Retinal pigment epithelial cell (primary cell): ENCODE measurements around the gene HOXC6.
A peak's percentile ranks its signal among the peaks of the same experiment; 100 is the strongest.

Experiments used
- DNase-seq: peaks from one replicate; pipeline ENCODE4 v3.0.0-alpha.2; 2010; ENCODE audit warnings: low read depth
- H3K4me3 ChIP-seq: 2 replicates; pipeline ENCODE4 v1.5.1; 2011; ENCODE audit warnings: mild to moderate bottlenecking, low read length, control low read depth, moderate library complexity
- TF ChIP-seq, protein P1 (sequence below): conservative IDR thresholded peaks from 2 replicates; pipeline ENCODE4 v1.5.1; 2011; ENCODE audit warnings: low read depth, low read length, control low read depth, inconsistent platforms

HOXC6 gene

DNA sequence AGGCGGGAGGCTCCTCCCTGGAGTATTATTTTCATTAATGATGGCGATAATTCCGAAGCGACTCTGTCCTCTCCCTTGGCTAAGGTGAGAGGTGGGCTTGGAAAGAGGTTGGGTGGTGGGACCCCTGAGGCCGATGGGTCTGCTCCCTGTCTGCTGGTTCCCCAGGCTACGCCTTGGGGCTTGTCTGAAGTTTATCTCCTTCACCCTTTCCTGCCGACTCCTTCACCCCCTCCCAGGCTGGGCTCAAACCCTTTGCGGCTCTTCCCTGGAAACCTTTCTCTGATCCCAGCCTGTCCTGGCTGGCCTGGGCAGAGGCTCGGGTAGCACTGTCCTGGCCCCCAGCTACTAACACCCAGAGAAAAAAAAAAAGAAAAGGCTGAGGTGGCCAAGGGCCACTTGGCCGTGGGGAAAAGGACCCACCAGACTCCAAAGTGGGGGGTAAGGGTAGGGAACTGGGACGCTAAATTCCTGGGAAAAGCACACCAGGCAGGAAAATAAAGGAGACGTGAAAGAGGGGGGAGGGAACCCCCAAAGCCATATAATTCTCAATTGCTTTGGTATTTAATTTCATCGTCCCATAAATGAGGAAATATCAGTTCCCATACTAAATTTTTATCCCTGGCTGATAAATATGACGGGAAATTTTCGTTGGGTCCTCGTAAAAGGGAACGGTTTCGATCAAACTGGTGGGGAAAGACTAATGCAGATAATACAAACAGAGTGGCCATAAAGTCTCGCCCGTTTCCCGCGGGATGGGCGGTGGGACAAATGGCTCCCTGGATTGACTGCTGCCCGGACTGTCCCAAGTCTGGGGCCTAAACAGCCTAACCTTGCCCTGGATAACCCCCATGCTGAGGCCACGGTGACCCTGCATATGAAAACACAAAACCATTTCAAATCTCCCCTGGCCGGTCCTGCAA, 45.3 kb upstream of the HOXC6 start:
- H3K4me3 ChIP-seq = no peak overlapping the region
- TF ChIP-seq, protein P1, sequence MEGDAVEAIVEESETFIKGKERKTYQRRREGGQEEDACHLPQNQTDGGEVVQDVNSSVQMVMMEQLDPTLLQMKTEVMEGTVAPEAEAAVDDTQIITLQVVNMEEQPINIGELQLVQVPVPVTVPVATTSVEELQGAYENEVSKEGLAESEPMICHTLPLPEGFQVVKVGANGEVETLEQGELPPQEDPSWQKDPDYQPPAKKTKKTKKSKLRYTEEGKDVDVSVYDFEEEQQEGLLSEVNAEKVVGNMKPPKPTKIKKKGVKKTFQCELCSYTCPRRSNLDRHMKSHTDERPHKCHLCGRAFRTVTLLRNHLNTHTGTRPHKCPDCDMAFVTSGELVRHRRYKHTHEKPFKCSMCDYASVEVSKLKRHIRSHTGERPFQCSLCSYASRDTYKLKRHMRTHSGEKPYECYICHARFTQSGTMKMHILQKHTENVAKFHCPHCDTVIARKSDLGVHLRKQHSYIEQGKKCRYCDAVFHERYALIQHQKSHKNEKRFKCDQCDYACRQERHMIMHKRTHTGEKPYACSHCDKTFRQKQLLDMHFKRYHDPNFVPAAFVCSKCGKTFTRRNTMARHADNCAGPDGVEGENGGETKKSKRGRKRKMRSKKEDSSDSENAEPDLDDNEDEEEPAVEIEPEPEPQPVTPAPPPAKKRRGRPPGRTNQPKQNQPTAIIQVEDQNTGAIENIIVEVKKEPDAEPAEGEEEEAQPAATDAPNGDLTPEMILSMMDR = no peak
- DNase-seq = no peak

DNA sequence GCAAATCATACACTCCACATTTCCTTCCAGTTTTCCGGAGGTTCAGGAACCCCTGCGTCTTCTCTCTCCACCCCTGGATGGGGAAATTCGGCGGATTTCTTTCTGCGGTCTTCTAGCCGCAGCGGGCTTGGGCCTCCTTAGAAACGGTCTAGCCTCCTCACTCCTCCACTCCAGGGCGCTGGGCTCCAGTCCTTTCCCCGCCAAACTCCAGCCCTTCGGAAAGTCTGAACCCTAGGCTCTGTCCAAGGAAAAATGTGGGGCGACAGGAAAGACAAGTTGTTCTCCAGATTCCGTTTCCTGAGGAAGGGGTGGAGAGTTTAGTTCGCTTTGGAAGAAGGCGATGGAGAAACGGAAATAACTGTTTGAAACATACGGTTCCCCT, 44.7 kb upstream of the HOXC6 start:
- H3K4me3 ChIP-seq = no peak overlapping the region
- no peak for DNase-seq
- TF ChIP-seq, protein P1 = no peak

DNA sequence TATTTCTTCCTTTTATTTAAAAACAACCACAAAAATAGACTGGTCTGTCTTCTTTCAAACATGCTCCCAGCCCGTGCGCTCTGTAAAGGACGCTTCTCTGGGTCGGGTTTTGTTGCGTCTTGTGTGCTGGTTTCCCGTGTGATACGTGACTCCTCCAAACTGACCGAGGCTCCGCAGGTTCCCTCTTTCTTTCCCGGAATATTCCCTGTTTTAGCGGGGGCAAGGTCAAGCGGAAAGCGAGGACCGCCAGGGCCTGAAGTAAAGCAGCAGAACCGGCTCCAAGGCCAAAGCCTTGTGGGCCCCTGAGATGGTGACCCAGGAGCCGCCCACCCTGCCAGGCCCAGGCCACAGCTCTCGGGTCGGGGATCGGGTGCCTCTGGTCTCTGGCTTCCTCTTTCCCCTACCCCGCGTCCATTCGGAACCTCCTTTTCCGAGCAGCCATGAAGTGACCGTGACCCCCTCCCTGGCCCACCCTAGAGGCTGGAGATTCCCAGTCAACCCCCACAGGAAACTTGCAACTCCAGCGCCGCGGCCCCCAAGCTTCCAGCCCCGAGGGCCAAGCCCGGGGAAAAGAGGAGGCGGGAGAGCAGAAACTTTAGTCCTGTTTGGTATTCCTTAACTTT, 44.2 kb upstream of the HOXC6 start:
- DNase-seq = no peak
- no peak overlapping the region for H3K4me3 ChIP-seq
- TF ChIP-seq, protein P1 = no peak

DNA sequence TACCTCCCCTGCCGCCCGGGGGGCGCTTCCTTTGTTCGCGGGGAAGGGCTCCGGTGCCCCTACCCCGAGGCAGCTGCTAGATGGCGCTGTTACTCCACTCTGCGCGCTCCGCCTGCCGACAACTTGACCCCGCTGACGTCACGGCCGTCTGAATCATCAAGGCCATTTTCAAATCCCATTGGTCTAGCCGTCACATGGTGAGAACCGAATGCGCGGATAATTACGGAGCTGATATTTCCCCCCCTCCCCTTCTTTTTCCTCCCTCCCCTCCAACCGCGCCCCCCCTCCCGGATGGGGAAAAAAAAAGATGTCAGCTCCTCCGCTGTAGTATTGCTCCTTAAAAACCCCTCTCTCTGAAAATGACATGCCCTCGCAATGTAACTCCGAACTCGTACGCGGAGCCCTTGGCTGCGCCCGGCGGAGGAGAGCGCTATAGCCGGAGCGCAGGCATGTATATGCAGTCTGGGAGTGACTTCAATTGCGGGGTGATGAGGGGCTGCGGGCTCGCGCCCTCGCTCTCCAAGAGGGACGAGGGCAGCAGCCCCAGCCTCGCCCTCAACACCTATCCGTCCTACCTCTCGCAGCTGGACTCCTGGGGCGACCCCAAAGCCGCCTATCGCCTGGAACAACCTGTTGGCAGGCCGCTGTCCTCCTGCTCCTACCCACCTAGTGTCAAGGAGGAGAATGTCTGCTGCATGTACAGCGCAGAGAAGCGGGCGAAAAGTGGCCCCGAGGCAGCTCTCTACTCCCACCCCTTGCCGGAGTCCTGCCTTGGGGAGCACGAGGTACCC, 43.1 kb upstream of the HOXC6 start, which contains the start of gene HOXC10:
Gene HOXC10, plus strand, starts transcription at position 246 of the 791 bp plus-strand sequence. Its CDS starts 114 bp downstream, at position 360.
- TF ChIP-seq, protein P1 = peak; percentile 49
- DNase-seq = peak; percentile 5
- no peak within 1 kb of the TSS for H3K4me3 ChIP-seq

DNA sequence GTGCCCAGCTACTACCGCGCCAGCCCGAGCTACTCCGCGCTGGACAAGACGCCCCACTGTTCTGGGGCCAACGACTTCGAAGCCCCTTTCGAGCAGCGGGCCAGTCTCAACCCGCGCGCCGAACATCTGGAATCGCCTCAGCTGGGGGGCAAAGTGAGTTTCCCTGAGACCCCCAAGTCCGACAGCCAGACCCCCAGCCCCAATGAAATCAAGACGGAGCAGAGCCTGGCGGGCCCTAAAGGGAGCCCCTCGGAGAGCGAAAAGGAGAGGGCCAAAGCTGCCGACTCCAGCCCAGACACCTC, 42.6 kb upstream of the HOXC6 start:
- H3K4me3 ChIP-seq = no peak overlapping the region
- no peak for DNase-seq
- TF ChIP-seq, protein P1 = no peak

DNA sequence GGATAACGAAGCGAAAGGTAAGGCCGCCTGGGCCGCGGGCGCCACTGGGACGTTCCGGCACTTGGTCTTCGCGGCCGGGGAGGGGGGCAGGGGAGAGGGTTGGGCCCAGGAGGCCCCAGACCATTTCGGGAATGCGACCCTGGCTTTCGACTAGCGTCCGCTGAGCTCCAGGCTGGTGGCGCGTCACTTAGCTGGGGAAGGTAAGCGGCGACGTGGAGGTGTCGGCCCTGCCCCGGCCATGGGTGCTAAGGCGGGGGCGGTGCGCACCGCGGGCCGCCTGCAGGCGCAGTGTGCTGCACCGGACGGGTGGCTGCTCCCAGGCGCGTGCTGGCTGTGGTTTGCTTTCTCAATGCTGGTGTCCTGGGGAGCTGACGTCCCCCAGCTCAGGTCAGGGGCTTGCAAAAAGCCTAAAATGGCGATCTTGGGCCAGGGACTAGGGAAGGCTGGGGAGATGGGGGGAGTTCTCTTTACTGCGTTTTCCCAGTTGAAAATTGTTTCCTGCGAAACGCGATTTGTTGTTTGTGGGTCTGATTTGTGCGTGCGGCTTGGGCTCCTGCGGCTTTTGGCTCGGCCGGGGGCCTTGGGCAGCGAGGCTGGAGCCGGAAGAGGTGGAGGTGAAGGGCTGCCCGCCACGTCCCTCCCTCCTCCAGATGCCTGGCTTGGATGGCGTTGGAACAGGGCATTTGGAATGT, 42.1 kb upstream of the HOXC6 start:
- no peak for DNase-seq
- TF ChIP-seq, protein P1 = no peak
- H3K4me3 ChIP-seq = no peak overlapping the region
